ENCODE data around the gene COA1. TPM values are rescaled to one million over a fixed set of nuclear protein-coding genes. Genes with fewer than 3 reads are reported as not detected.

The COA1 gene
- total RNA-seq, 2 donors from 2014 or later: 53.6 to 56.0 TPM

GRCh38 chr7:43619213-43620012 is 109.9 kb downstream of the COA1 start:
- H3K27me3 ChIP-seq: no peaks in the 10 kb centered on the region
- H3K9me3 ChIP-seq: no peaks in the 10 kb centered on the region
- no peak for TF ChIP-seq CTCF (IDR thresholded peaks at IDR 0.05)
- H3K4me1 ChIP-seq: peaks cover 0 to 7% of the 10 kb centered on the region in 2 donors
- no peak overlapping the region for H3K4me3 ChIP-seq
- H3K27ac ChIP-seq: no peak overlapping the region
- H3K36me3 ChIP-seq: peaks cover 7% of the 10 kb centered on the region
- no peak for DNase-seq (ENCODE audit: low spot score)

- no peak for DNase-seq (ENCODE audit: low spot score)
- Histone ChIP-seq H3K36me3 (peaks cover 4% of the 10 kb centered on the region), H3K4me3 (no peak overlapping the region), H3K9me3 (no peaks in the 10 kb centered on the region), H3K27ac (no peak overlapping the region), H3K4me1 (peaks cover 0 to 7% of the 10 kb centered on the region in 2 donors), H3K27me3 (no peaks in the 10 kb centered on the region)
- TF ChIP-seq CTCF (IDR thresholded peaks at IDR 0.05): no peak
Measured at GRCh38 chr7:43618073-43618472, 111.2 kb downstream of the COA1 start.

GRCh38 chr7:43616977-43617376 is 112.3 kb downstream of the COA1 start:
- DNase-seq (ENCODE audit: low spot score): no peak
- TF ChIP-seq CTCF (IDR thresholded peaks at IDR 0.05): no peak
- Histone ChIP-seq H3K36me3 (peaks cover 4% of the 10 kb centered on the region), H3K27me3 (no peaks in the 10 kb centered on the region), H3K27ac (no peak overlapping the region), H3K4me3 (no peak overlapping the region), H3K4me1 (peaks cover 0 to 18% of the 10 kb centered on the region in 2 donors), H3K9me3 (no peaks in the 10 kb centered on the region)

- H3K9me3 ChIP-seq: no peaks in the 10 kb centered on the region
- no peaks in the 10 kb centered on the region for H3K27me3 ChIP-seq
- TF ChIP-seq CTCF (IDR thresholded peaks at IDR 0.05): no peak
- no peak overlapping the region for H3K27ac ChIP-seq
- peaks cover 4% of the 10 kb centered on the region for H3K36me3 ChIP-seq
- H3K4me3 ChIP-seq: no peak overlapping the region
- peaks cover 0 to 26% of the 10 kb centered on the region in 2 donors for H3K4me1 ChIP-seq
- no peak for DNase-seq (ENCODE audit: low spot score)
Measured at GRCh38 chr7:43615558-43616145, 113.7 kb downstream of the COA1 start.

- Histone ChIP-seq H3K4me1 (peaks cover 0 to 20% of the 10 kb centered on the region in 2 donors), H3K27me3 (no peaks in the 10 kb centered on the region), H3K9me3 (no peaks in the 10 kb centered on the region), H3K36me3 (peaks cover 16% of the 10 kb centered on the region), H3K27ac (peak overlapping the region in 1 of 2 donors; percentile 14), H3K4me3 (no peak overlapping the region)
- TF ChIP-seq CTCF (IDR thresholded peaks at IDR 0.05): no peak
- no peak for DNase-seq (ENCODE audit: low spot score)
Measured at GRCh38 chr7:43612599-43613589, 116.4 kb downstream of the COA1 start.
